HG03521 (cell line): Measurements from ENCODE around the gene ANKRD44.

Experiments used
- ATAC-seq: cut with Tn5 transposase; IDR thresholded peaks from one replicate; pipeline ENCODE4 v1.9.1; 2021; ENCODE audit warnings: mild to moderate bottlenecking, moderate library complexity; ENCODE audit not compliant: unreplicated experiment

The ANKRD44 gene

DNA sequence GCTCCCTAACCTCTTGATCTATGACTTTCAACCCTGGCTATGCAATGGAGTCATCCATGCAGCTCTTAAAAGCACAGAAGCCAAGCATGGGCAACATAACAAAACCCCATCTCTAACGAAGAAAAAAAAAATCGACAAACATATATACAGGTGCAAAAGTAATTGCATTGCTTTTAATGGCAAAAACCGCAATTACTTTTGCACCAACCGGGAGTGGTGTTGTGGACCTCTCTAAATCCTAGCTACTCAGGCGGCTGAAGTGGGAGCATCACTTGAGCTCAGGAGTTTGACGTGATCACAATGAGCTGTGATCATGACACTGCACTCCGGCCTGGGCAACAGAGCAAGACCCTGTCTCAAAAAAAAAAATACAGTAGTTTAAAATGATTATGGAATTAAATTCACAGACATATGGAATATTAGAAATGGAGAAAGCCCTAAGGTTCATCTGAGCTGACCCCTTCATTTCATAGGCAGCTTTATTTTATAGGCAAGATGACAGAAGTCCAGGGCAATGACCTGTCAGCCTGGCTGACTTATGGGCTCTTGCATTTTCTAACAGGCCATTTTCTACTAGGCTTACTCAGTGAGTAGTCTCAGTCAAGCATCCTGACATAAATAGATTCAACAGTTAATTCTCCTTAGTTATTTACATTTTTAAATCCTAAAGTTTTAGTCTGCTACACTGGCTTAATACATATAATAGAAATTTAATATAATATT, 183.8 kb downstream of the ANKRD44 start:
- no peak for ATAC-seq

GRCh38 chr2:197124639-197125390, 185.8 kb downstream of the ANKRD44 start:
- no peak for ATAC-seq

DNA sequence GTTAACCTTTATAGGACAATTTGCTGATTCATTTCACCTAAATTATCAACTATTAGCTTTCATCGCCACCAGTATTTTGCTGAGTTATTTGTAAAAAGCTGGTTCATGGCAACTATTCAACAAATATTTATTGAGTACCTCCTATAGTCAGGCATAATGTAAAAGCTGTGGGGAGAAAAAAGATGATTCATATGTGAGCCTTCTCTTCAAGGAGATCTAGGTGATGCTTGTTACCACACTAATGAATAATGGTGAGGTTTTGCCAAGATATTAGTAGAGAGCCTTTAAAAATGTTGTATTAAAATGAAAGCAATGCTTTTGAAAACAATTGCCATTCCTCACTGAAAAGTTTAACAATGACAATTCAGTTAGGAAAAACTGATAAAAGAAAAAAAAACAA, 187.8 kb downstream of the ANKRD44 start:
- no peak for ATAC-seq

DNA sequence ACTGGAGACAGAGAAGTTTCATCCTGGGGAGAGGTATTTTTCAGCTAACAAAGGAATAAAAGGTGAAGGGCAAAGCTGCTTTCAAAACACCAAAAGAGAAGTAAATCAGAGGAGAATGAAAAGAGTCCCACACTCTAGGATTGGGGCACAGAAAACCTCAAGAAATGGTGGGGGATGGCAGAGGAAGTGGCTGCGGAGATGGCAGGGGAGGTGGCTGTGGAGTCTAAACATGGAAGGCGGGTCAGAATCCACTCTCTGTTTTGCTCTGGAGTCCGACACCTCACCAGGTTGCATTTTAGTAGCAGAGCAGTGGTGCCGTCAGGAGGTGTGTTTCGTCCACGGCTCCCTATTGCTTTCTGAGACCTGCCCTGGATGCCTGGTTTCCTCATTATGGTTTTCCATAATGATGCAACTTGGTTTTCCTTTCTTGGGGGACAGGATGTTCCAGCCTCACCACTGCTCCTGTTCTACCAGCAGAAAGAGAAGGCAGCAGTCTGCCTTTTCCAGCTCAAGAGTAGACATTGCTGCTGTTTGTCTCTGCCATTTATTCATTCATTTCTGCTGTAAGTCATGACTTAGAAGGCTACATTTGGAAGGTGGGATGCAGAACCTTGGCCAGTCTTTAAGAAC, 188.7 kb downstream of the ANKRD44 start:
- ATAC-seq, result no peak

DNA sequence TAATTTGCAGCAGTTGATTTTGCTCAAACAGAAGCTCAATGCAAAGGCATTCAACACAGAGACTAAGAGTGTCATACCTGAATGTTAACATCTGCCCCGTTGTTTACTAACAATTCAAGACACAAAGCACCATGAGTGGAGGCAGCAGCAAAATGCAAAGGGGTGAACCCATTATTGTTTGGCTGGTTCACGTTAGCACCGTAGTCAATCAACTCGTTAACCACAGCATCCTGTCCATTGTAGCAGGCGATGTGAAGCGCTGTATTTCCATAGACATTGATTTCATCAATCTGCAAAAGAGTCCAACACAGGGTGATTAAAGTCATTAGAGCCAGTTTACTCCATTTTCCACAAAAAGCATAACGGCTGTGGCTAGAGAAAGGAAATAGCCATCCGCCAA, 189.3 kb downstream of the ANKRD44 start:
- no peak for ATAC-seq

DNA sequence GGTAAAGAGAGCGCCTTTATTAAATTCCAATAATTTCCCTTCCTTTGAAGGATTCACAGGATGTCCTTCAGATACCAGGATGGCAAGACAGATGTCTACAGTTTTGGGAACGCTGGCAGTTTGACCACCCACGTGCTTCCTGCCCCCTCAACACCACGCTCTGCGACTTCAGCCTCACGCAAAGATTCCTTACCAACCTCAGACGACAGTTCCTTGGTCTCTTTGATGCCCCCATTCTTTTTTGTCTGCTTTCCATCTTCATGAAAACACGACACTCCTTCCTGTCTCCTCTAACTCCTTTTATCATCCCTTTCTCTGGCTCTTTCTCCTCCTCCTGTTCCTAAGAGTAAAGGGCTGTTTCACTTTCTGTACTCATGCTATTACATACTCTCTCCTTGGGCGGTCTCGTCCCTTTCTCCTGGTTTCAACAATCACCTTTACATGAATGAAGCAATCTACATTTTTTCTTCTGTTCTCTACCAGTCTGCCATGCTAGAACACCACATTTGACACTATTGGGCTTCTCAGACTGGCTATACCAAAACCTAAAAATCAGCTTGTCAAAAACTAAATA, 194.2 kb downstream of the ANKRD44 start:
- ATAC-seq, result no peak

- ATAC-seq, result no peak
These were observed 195.3 kb downstream of the ANKRD44 start for GRCh38 chr2:197115325-197115724.

DNA sequence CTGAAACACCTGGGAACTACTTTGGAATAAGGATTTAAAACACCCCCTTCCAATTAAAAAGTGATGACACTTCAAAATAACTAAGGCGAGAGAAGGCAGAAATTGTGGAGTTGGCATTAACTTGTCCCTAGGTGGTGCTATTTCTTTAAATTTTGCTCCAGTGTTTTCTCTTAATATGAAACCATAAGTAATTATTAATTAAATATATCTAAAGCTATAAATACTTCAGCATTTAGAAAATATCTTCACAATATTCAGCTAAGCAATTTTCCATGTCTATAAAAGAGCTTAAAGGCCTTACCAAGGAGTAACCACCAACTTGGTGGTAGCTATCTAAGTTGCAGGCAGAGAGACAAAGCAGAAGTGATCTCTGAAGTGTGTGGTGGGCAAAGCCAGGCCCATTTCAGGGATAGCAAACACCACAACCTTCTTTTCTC, 197.3 kb downstream of the ANKRD44 start:
- no peak for ATAC-seq

DNA sequence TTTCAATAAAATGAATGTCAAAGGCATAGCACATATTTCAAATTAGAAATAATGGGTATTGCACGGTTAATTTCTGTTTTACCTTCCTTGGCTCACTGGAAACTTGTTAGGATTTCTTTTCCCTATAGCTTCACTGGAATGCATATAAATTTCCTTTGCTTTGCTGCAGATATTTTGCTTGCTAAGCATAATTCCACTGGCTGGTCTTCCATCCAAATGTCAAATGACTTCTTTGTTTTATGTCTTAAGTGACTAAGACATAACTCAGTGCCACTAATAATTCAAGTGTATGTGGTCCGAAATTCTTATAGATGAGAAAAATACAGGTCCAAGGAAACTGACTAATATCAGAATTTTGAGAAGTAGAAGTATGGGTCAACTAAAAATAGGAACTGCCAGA, 201.3 kb downstream of the ANKRD44 start:
- no peak for ATAC-seq

DNA sequence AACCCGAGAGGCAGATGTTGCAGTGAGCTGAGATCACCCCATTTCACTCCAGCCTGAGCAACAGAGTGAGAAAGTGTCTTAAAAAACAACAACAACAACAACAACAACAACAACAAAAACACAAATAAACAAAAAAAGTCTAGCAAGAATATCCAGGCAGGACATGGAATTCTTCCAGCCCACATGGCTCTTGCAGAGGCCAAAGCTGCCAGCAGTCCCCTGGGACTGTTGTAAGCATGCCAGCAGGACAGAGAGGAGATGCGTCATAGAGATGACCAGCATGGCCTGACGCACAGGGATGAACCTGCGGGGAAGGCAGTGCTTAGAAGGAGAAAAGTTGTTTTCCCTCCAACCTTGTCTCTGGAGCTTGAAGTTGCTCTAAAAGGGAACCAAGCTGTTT, 201.8 kb downstream of the ANKRD44 start:
- ATAC-seq, result no peak

- no peak for ATAC-seq
These were observed 203.0 kb downstream of the ANKRD44 start for GRCh38 chr2:197107291-197108269.

DNA sequence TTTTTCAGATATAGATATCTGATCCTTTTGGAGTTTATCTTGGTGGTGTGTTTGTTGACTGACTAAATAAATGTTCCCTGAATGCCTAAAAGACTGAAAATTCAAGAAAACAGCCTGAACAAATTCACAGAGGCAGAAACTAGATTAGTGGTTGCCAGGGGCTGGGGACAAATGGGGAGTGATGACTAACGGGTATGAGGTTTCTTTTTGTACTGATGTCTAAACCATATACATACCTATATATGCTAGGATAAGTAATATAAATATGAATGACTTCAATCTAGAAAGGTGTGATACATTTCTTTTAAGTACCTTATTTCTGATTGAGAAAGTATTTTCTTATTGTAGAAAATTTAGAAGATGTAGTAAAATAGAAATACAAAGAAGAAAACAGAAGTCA, 207.2 kb downstream of the ANKRD44 start:
- no peak for ATAC-seq

DNA sequence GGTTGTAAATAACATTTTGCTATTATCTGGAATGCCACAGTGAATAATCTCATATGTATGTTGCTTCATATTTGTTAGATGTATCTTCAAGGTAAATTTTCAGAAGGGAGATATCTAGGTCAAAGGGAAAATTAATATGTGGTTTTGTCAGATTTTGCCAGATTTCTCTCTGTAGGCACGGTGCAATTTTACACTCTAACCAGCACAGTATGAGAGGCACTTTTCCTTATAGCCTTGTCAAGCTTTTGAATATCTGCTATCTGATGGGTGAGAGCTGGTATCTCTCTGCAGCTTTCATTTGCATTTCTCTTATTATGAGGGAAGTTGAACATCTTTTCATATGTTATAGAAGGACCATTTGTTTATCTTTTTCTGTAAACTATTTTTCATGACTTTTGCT, 208.3 kb downstream of the ANKRD44 start:
- ATAC-seq, result no peak

- ATAC-seq, result no peak
These were observed 209.1 kb downstream of the ANKRD44 start for GRCh38 chr2:197101519-197101918.

- ATAC-seq, result no peak
These were observed 212.8 kb downstream of the ANKRD44 start for GRCh38 chr2:197097578-197098366.

DNA sequence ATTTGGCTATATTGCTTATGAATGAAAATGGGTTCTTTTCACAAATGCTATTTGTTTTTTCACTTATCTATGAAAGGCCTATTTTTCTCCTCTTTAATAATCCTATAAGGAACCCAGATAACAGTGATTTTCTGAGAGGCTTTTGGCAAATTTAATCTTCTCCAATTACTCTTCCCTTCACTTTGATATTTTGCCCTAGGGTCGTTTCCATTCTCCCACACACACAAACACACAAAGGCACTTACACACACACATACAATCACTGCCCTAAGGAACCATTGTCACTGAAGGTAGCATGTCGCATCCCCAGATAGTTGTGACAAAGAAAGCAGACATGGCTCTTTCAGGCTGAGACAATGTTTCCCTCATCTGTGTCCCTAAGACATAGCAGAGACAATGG, 213.9 kb downstream of the ANKRD44 start:
- no peak for ATAC-seq

DNA sequence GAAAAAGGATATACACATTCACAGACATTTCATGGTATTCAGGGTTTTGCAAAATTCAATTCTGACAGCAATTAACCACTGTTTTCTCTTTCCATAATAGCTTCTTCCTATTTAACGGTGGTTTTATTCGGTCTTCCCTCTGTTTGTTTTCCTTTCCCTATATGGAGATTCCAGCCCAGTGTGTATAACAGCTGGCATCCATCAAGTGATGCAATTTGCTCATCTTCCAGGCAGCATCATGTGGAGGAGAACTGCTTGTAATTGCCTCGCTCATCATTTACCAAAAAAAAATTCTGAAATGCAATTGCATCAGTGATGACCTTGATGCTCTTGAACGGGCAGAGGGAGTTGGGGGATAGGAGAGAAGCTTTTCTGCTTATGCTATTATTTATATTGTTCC, 218.1 kb downstream of the ANKRD44 start:
- no peak for ATAC-seq

DNA sequence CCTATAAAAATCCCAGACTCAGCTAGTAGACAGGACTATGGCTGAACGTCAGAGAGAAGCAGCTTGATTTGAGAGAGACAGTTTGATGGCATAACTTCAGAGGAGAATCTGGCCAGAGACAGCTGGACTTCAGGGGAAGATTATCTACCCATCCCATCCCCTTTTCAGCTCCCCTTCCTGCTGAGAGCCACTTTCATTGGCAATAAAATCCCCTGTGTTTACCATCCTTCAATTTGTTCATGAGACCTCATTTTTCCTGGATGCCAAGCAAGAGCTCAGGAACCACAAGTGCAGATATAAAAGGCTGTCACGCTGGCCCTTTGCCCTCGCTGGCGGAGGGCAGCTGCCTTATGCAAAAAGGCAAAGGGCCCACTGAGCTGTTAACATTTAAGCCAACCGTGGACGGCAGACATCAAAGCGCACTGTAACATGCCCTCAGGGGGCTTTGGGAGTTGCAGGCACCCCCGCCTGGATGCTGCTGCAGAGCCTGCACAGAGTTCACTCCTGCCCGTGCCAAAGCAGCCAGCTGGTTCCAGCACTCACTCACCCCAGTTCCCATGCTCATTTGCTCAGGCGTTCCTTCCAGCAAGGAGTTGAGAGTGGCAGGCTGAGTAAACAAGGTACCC, 219.7 kb downstream of the ANKRD44 start:
- no peak for ATAC-seq

DNA sequence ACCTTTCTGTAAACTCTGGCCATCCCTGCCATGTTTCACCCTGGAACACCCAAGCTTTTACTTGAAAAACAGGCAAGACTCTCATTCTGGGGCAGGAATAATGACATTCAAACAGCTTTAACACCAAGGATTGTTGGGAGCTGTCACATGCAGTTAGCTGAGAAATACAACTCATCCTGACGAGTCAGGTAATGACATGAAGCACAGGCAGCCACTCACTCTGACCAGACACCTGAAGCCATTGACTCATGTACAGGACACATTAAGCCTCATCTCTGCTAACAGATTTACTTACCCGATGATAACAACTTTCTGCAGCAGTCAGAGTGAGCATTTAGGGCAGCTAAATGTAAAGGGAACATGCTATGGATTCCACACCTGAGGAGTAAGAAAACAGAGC, 220.9 kb downstream of the ANKRD44 start:
- no peak for ATAC-seq
